K562 (cell line): ENCODE measurements around the gene LST1. TPM values are rescaled to one million over a fixed set of nuclear protein-coding genes. Genes with fewer than 3 reads are reported as not detected.
A peak's percentile ranks its signal among the peaks of the same experiment; 100 is the strongest.

Source experiments
- ARID1B ChIP-seq: fragments of 450-650 bp; IDR thresholded peaks from 2 replicates; pipeline ENCODE4 v1.6.1; 2016; ENCODE audit warnings: antibody characterized with exemption, mild to moderate bottlenecking, inconsistent platforms
- CHD7 ChIP-seq: fragments of 200-600 bp; sonication (generic); IDR thresholded peaks from one replicate; pipeline ENCODE4 v1.6.1; 2012; ENCODE audit warnings: mild to moderate bottlenecking, low read depth, low read length, inconsistent platforms
- EZH2 ChIP-seq: IDR thresholded peaks from 2 replicates; pipeline ENCODE4 v1.6.1; 2012; ENCODE audit warnings: low read depth, mild to moderate bottlenecking, inconsistent platforms, low read length, borderline replicate concordance
- HDAC1 ChIP-seq, 2 experiments: fragments of 450-650 bp; IDR thresholded peaks; 2 replicates each; pipeline ENCODE4 v1.6.1; 2016 to 2017; ENCODE audit warnings: inconsistent platforms in 1 of 2, mild to moderate bottlenecking in 1 of 2, moderate library complexity in 1 of 2
- HDAC2 ChIP-seq: fragments of 450-650 bp; IDR thresholded peaks from 2 replicates; pipeline ENCODE4 v1.6.1; 2016; ENCODE audit warnings: mild to moderate bottlenecking
- HES1 ChIP-seq: fragments of 450-650 bp; IDR thresholded peaks from 2 replicates; pipeline ENCODE4 v1.6.1; 2016; ENCODE audit warnings: low read depth, mild to moderate bottlenecking, moderate library complexity
- HMGXB4 ChIP-seq: sonication (generic); formaldehyde crosslinking; IDR thresholded peaks from 2 replicates; pipeline ENCODE4 v1.8.1; 2023; ENCODE audit warnings: mild to moderate bottlenecking, missing genetic modification reagents
- HNRNPUL1 ChIP-seq: fragments of 200-400 bp; formaldehyde crosslinking; IDR thresholded peaks from 2 replicates; pipeline ENCODE4 v1.6.1; 2017; ENCODE audit warnings: low read length
- KAT8 ChIP-seq: fragments of 450-650 bp; IDR thresholded peaks from 2 replicates; pipeline ENCODE4 v1.6.1; 2016; ENCODE audit warnings: low read depth, mild to moderate bottlenecking
- LEF1 ChIP-seq: fragments of 450-650 bp; IDR thresholded peaks from 2 replicates; pipeline ENCODE4 v1.6.1; 2016; ENCODE audit warnings: mild to moderate bottlenecking
- POLR3A ChIP-seq: IDR thresholded peaks from 2 replicates; pipeline ENCODE4 v1.6.1; 2011; ENCODE audit warnings: borderline replicate concordance, mild to moderate bottlenecking, moderate library complexity; ENCODE audit not compliant: insufficient read length, insufficient read depth; ENCODE audit errors: extremely low read depth
- SNIP1 ChIP-seq: fragments of 450-650 bp; IDR thresholded peaks from 2 replicates; pipeline ENCODE4 v1.7.1; 2017; ENCODE audit warnings: low read depth, mild to moderate bottlenecking
- ZNF274 ChIP-seq: IDR thresholded peaks from 2 replicates; pipeline ENCODE4 v1.6.1; 2011; ENCODE audit warnings: low read depth, mild to moderate bottlenecking, low read length, moderate library complexity, borderline replicate concordance
- ZNF584 ChIP-seq: fragments of 200-800 bp; sonication (Bioruptor generic); IDR thresholded peaks from 2 replicates; pipeline ENCODE4 v1.6.1; 2016; ENCODE audit warnings: low read depth, mild to moderate bottlenecking, missing genetic modification characterization, missing compliant biosample characterization
- polyA plus RNA-seq, 8 experiments: library from polyadenylated mRNA; depleted of rRNA in 4 of 8; stranded (reverse) in 5 of 8; unstranded in 3 of 8; fragments of >200 nt; fragmentation: Nextera tagmentation in 2 of 8; fragmentation: Illumina TruSeq in 1 of 8; extraction: Ambion mirVana in 2 of 8; extraction: Trizol in 1 of 8; gene quantifications; 2 replicates each; pipeline versions ENCODE4 v1.2.1 to v1.2.3, GENCODE V29; 2011 to 2014; ENCODE audit warnings: inconsistent platforms in 1 of 8, missing spikeins in 1 of 8
- total RNA-seq, 7 experiments: library from RNA; depleted of rRNA in 6 of 7; stranded (reverse); fragments of >200 nt in 6 of 7; fragmentation: Illumina TruSeq in 2 of 7; extraction: Trizol in 2 of 7; gene quantifications; 2 replicates each; pipeline versions ENCODE4 v1.2.1 to v1.2.3, GENCODE V29; 2011 to 2021; ENCODE audit warnings: low replicate concordance in 1 of 7

LST1 gene
- total and polyA plus RNA-seq, 9 of the 15 experiments (the other 6 are each of a cell fraction or from before 2014, with no cell fraction given), result 0.82 to 7.8 (median 1.7) TPM

GRCh38 chr6:31559958-31560696 lies 25.9 kb upstream of the LST1 start (continued):
- TF ChIP-seq CHD7 (no peak), HDAC2 (0 out of 2 replicates have a peak, but pooled peaks have one; percentile 14), ARID1B (peak; percentile 78), HMGXB4 (CRISPR knock-in tag) (0 out of 2 replicates have a peak, but pooled peaks have one; percentile 26), ZNF274 (no peak), HDAC1 (IDR thresholded peaks at IDR 0.05) (peak in 1 of 2 experiments; percentile 32; a peak in 2 of 4 replicates), HNRNPUL1 (no peak), KAT8 (no peak), SNIP1 (no peak), POLR3A (no peak), HES1 (peak; percentile 54; the same call in 1 of the 2 replicates), LEF1 (peak; percentile 71), EZH2 (no peak), ZNF584 (CRISPR knock-in tag) (peak; percentile 73)
